HEK293 (cell line): ENCODE results near the gene TBL1XR1.

ENCODE experiments used
- CTCF ChIA-PET: fragments of 350-600 bp; formaldehyde crosslinking; extraction: SDS; loops from one replicate; lab custom pipeline; 2021; ENCODE audit warnings: antibody characterized with exemption; lab: Yijun Ruan, JAX
- POLR2A ChIA-PET: fragments of 300-600 bp; formaldehyde crosslinking; extraction: SDS; loops from one replicate; lab custom pipeline; 2020; ENCODE audit warnings: antibody characterized with exemption, inconsistent platforms; lab: Yijun Ruan, JAX
- H3K27ac ChIP-seq: fragments of 200-500 bp; sonication (Bioruptor generic); 2 replicates; pipeline ENCODE4 v1.5.1; 2014; ENCODE audit warnings: low read depth, low read length, control low read depth, inconsistent platforms; ENCODE audit errors: extremely low read depth
- H3K36me3 ChIP-seq, 2 experiments: fragments of 200-500 bp in 1 of 2; sonication (Bioruptor generic) in 1 of 2; 1 replicate in 1 of 2; 2 replicates in 1 of 2; pipeline ENCODE4 v1.5.1; 2014 to 2017; ENCODE audit warnings: inconsistent platforms in 2 of 2, low read length in 2 of 2; ENCODE audit not compliant: control insufficient read depth in 2 of 2, insufficient read depth in 1 of 2
- H3K4me1 ChIP-seq: fragments of 200-500 bp; sonication (Bioruptor generic); 2 replicates; pipeline ENCODE4 v1.5.1; 2014; ENCODE audit warnings: mild to moderate bottlenecking, low read length, inconsistent platforms; ENCODE audit not compliant: control insufficient read depth, insufficient read depth
- H3K4me3 ChIP-seq: 2 replicates; pipeline ENCODE4 v1.5.1; 2011; ENCODE audit warnings: low read depth, mild to moderate bottlenecking, control low read depth, low read length, moderate library complexity
- H3K9me3 ChIP-seq: fragments of 200-500 bp; sonication (Bioruptor generic); 2 replicates; pipeline ENCODE4 v1.5.1; 2014; ENCODE audit warnings: low read depth, low read length, inconsistent platforms; ENCODE audit not compliant: control insufficient read depth, insufficient read depth
- GLI2 ChIP-seq: fragments of 450-650 bp; formaldehyde crosslinking; IDR thresholded peaks from 2 replicates; pipeline ENCODE4; 2017; ENCODE audit warnings: missing biosample characterization, missing genetic modification characterization, low read depth, borderline replicate concordance
- KLF10 ChIP-seq: fragments of 450-650 bp; IDR thresholded peaks from 2 replicates; pipeline ENCODE4 v1.5.1; 2018; ENCODE audit warnings: missing biosample characterization, mild to moderate bottlenecking, missing genetic modification characterization
- MYNN ChIP-seq: fragments of 450-650 bp; formaldehyde crosslinking; IDR thresholded peaks from 2 replicates; pipeline ENCODE4 v1.5.1; 2016; ENCODE audit warnings: missing biosample characterization, missing genetic modification characterization, borderline replicate concordance
- REST ChIP-seq: fragments of 450-650 bp; formaldehyde crosslinking; IDR thresholded peaks from 2 replicates; pipeline ENCODE4 v1.5.1; 2016; ENCODE audit warnings: missing biosample characterization, missing genetic modification characterization
- SCRT2 ChIP-seq: fragments of 450-650 bp; formaldehyde crosslinking; IDR thresholded peaks from 2 replicates; pipeline ENCODE4 v1.5.1; 2016; ENCODE audit warnings: missing biosample characterization, missing genetic modification characterization
- SETDB1 ChIP-seq: IDR thresholded peaks from one replicate; pipeline ENCODE4 v1.6.1; 2017; ENCODE audit warnings: mild to moderate bottlenecking, low read length, moderate library complexity, mixed read lengths; ENCODE audit not compliant: insufficient read length
- YY1 ChIP-seq: fragments of 450-650 bp; formaldehyde crosslinking; IDR thresholded peaks from 2 replicates; pipeline ENCODE4 v1.5.1; 2018; ENCODE audit warnings: missing biosample characterization, missing genetic modification characterization
- ZBTB1 ChIP-seq: fragments of 450-650 bp; formaldehyde crosslinking; IDR thresholded peaks from 2 replicates; pipeline ENCODE4 v1.5.1; 2016; ENCODE audit warnings: missing biosample characterization, missing genetic modification characterization
- ZEB2 ChIP-seq: fragments of 450-650 bp; formaldehyde crosslinking; IDR thresholded peaks from 2 replicates; pipeline ENCODE4 v1.5.1; 2016; ENCODE audit warnings: missing biosample characterization, missing genetic modification characterization
- ZNF114 ChIP-seq: fragments of 450-650 bp; formaldehyde crosslinking; IDR thresholded peaks from 2 replicates; pipeline ENCODE4 v1.5.0; 2017; ENCODE audit warnings: missing biosample characterization, missing genetic modification characterization
- ZNF138 ChIP-seq: fragments of 450-650 bp; formaldehyde crosslinking; IDR thresholded peaks from 2 replicates; pipeline ENCODE4 v1.5.1; 2016; ENCODE audit warnings: missing biosample characterization, missing genetic modification characterization, borderline replicate concordance
- ZNF157 ChIP-seq: fragments of 450-650 bp; formaldehyde crosslinking; IDR thresholded peaks from 2 replicates; pipeline ENCODE4 v1.5.1; 2016; ENCODE audit warnings: missing biosample characterization, missing genetic modification characterization
- ZNF175 ChIP-seq: fragments of 450-650 bp; formaldehyde crosslinking; IDR thresholded peaks from 2 replicates; pipeline ENCODE4 v1.5.1; 2016; ENCODE audit warnings: missing biosample characterization, missing genetic modification characterization
- ZNF433 ChIP-seq: fragments of 450-650 bp; formaldehyde crosslinking; IDR thresholded peaks from 2 replicates; pipeline ENCODE4 v1.5.1; 2016; ENCODE audit warnings: missing biosample characterization, missing genetic modification characterization, low read depth
- ZNF521 ChIP-seq: fragments of 450-650 bp; formaldehyde crosslinking; IDR thresholded peaks from 2 replicates; pipeline ENCODE4 v1.5.1; 2017; ENCODE audit warnings: missing biosample characterization, mild to moderate bottlenecking, missing genetic modification characterization
- ZNF544 ChIP-seq: fragments of 450-650 bp; formaldehyde crosslinking; IDR thresholded peaks from 2 replicates; pipeline ENCODE4 v1.5.0; 2017; ENCODE audit warnings: missing biosample characterization, missing genetic modification characterization
- ZNF560 ChIP-seq: fragments of 450-650 bp; formaldehyde crosslinking; IDR thresholded peaks from 2 replicates; pipeline ENCODE4 v1.5.1; 2017; ENCODE audit warnings: missing biosample characterization, missing genetic modification characterization, borderline replicate concordance
- ZNF585B ChIP-seq: fragments of 450-650 bp; formaldehyde crosslinking; IDR thresholded peaks from 2 replicates; pipeline ENCODE4 v1.5.1; 2016; ENCODE audit warnings: missing biosample characterization, missing genetic modification characterization
- ZNF623 ChIP-seq: fragments of 450-650 bp; formaldehyde crosslinking; IDR thresholded peaks from 2 replicates; pipeline ENCODE4 v1.5.1; 2016; ENCODE audit warnings: missing biosample characterization, missing genetic modification characterization
- ZNF670 ChIP-seq: fragments of 450-650 bp; formaldehyde crosslinking; IDR thresholded peaks from 2 replicates; pipeline ENCODE4 v1.5.1; 2016; ENCODE audit warnings: missing biosample characterization, missing genetic modification characterization, low read depth
- ZSCAN18 ChIP-seq: fragments of 450-650 bp; formaldehyde crosslinking; IDR thresholded peaks from 2 replicates; pipeline ENCODE4 v1.5.1; 2016; ENCODE audit warnings: missing biosample characterization, missing genetic modification characterization
- TF ChIP-seq, protein P1 (sequence below): fragments of 450-650 bp; formaldehyde crosslinking; IDR thresholded peaks from 2 replicates; pipeline ENCODE4 v1.5.1; 2017; ENCODE audit warnings: missing biosample characterization, mild to moderate bottlenecking, missing genetic modification characterization, moderate library complexity
- TF ChIP-seq, protein P2 (sequence below): fragments of 450-650 bp; formaldehyde crosslinking; IDR thresholded peaks from 2 replicates; pipeline ENCODE4 v1.5.1; 2016; ENCODE audit warnings: missing biosample characterization, missing genetic modification characterization
- TF ChIP-seq, protein P3 (sequence below): sonication (generic); formaldehyde crosslinking; IDR thresholded peaks from 2 replicates; pipeline ENCODE4 v1.8.1; 2022; ENCODE audit warnings: mild to moderate bottlenecking, moderate library complexity, missing genetic modification reagents

TBL1XR1 gene

GRCh38 chr3:177013681-177014280 lies 183.5 kb downstream of the TBL1XR1 start:
- Histone ChIP-seq H3K9me3 (no peaks in the 10 kb centered on the region), H3K27ac (no peak overlapping the region), H3K4me3 (no peak overlapping the region), H3K36me3 (peaks cover 0 to 6% of the 10 kb centered on the region in 2 experiments; a peak in 2 of 3 replicates), H3K4me1 (no peaks in the 10 kb centered on the region)
- ChIA-PET POLR2A (no interaction called here), CTCF (no interaction called here)
- no peak for TF ChIP-seq ZNF623
- TF ChIP-seq ZNF114 (tag by site-specific recombination), result no peak
- no peak for TF ChIP-seq ZNF157 (tag by site-specific recombination)
- no peak for TF ChIP-seq KLF10 (tag by site-specific recombination)
- no peak for TF ChIP-seq ZSCAN18 (tag by site-specific recombination)
- no peak for TF ChIP-seq ZNF544
- TF ChIP-seq, protein P1, sequence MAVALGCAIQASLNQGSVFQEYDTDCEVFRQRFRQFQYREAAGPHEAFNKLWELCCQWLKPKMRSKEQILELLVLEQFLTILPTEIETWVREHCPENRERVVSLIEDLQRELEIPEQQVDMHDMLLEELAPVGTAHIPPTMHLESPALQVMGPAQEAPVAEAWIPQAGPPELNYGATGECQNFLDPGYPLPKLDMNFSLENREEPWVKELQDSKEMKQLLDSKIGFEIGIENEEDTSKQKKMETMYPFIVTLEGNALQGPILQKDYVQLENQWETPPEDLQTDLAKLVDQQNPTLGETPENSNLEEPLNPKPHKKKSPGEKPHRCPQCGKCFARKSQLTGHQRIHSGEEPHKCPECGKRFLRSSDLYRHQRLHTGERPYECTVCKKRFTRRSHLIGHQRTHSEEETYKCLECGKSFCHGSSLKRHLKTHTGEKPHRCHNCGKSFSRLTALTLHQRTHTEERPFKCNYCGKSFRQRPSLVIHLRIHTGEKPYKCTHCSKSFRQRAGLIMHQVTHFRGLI (tag by site-specific recombination), result no peak
- no peak for TF ChIP-seq ZNF433 (tag by site-specific recombination)
- no peak for TF ChIP-seq YY1
- no peak for TF ChIP-seq MYNN (tag by site-specific recombination)
- no peak for TF ChIP-seq ZNF521 (tag by site-specific recombination)
- no peak for TF ChIP-seq ZNF560 (tag by site-specific recombination)
- no peak for TF ChIP-seq ZEB2 (tag by site-specific recombination)
- TF ChIP-seq ZNF670 (tag by site-specific recombination), result no peak
- TF ChIP-seq, protein P2, sequence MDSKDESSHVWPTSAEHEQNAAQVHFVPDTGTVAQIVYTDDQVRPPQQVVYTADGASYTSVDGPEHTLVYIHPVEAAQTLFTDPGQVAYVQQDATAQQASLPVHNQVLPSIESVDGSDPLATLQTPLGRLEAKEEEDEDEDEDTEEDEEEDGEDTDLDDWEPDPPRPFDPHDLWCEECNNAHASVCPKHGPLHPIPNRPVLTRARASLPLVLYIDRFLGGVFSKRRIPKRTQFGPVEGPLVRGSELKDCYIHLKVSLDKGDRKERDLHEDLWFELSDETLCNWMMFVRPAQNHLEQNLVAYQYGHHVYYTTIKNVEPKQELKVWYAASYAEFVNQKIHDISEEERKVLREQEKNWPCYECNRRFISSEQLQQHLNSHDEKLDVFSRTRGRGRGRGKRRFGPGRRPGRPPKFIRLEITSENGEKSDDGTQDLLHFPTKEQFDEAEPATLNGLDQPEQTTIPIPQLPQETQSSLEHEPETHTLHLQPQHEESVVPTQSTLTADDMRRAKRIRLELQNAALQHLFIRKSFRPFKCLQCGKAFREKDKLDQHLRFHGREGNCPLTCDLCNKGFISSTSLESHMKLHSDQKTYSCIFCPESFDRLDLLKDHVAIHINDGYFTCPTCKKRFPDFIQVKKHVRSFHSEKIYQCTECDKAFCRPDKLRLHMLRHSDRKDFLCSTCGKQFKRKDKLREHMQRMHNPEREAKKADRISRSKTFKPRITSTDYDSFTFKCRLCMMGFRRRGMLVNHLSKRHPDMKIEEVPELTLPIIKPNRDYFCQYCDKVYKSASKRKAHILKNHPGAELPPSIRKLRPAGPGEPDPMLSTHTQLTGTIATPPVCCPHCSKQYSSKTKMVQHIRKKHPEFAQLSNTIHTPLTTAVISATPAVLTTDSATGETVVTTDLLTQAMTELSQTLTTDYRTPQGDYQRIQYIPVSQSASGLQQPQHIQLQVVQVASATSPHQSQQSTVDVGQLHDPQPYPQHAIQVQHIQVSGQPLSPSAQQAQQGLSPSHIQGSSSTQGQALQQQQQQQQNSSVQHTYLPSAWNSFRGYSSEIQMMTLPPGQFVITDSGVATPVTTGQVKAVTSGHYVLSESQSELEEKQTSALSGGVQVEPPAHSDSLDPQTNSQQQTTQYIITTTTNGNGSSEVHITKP, result no peak

DNA sequence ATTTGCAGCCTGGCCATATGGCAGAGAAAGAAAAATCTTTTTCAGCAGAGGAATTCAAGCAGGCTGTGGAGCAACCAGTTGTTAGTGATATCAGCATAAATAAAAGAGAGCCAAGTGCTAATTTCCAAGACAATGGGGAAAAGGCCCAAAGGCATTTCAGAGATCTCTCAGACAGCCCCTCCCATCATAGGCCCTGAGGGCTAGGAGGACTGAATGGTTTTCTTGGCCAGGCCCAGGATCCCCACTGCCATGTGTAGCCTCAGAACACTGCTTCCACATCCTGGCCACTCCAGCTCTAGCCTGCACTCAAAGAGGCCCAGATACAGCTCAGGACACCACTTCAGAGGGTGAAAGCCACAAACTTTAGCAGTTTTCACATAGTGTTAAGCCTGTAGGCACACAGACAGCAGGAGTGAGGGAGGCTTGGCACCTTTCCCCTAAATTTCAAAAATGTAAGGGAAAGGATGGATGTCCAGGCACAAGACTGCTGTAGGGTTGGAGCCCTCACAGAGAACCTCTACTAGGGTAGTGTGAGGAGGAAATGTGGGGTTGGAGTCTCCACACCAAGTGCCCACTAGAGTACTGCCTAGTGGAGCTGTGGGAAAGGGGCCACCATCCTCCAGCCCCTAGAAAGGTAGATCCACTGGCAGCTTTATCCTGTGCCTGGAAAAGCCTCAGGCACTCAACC lies 191.4 kb downstream of the TBL1XR1 start:
- Histone ChIP-seq H3K4me1 (no peaks in the 10 kb centered on the region), H3K9me3 (no peaks in the 10 kb centered on the region), H3K36me3 (no peaks in the 10 kb centered on the region), H3K4me3 (no peak overlapping the region), H3K27ac (no peak overlapping the region)
- ChIA-PET CTCF (interaction anchor here (0.6 kb wide), 1 partner anchor 193 kb away, joined by 5 read pairs; no protein-coding TSS in a partner anchor), POLR2A (no interaction called here)
- TF ChIP-seq, protein P3, sequence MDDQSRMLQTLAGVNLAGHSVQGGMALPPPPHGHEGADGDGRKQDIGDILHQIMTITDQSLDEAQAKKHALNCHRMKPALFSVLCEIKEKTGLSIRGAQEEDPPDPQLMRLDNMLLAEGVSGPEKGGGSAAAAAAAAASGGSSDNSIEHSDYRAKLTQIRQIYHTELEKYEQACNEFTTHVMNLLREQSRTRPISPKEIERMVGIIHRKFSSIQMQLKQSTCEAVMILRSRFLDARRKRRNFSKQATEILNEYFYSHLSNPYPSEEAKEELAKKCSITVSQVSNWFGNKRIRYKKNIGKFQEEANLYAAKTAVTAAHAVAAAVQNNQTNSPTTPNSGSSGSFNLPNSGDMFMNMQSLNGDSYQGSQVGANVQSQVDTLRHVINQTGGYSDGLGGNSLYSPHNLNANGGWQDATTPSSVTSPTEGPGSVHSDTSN, result no peak
- no peak for TF ChIP-seq ZNF138 (tag by site-specific recombination)
- TF ChIP-seq ZNF175 (tag by site-specific recombination), result no peak
- TF ChIP-seq GLI2 (tag by site-specific recombination), result no peak
- TF ChIP-seq ZBTB1 (tag by site-specific recombination), result no peak
- TF ChIP-seq REST, result no peak
- TF ChIP-seq ZNF585B, result peak; percentile 79
- no peak for TF ChIP-seq SCRT2 (tag by site-specific recombination)
- peak; percentile 85 for TF ChIP-seq SETDB1
